Osteoblast (primary cell): ENCODE data around the gene PEX6. TPM values are rescaled to one million over a fixed set of nuclear protein-coding genes. Genes with fewer than 3 reads are reported as not detected.
"Not testable (repeated sequence)": the region's sequence is repeated elsewhere in the genome, so short reads cannot be mapped to it uniquely, and the experiment has no call there.

Experiments used
- DNase-seq: peaks from one replicate; pipeline ENCODE4 v3.0.0; 2011; ENCODE audit warnings: low spot score, mixed read lengths; ENCODE audit not compliant: insufficient read length; ENCODE audit errors: missing footprints
- H2AFZ ChIP-seq: 2 replicates; pipeline ENCODE4 v1.6.0; 2011; ENCODE audit warnings: mild to moderate bottlenecking, low read length
- H3K27ac ChIP-seq: 2 replicates; pipeline ENCODE4 v1.5.1; 2011; ENCODE audit warnings: mild to moderate bottlenecking, low read depth, low read length, moderate library complexity
- H3K27me3 ChIP-seq: 2 replicates; pipeline ENCODE4 v1.6.0; 2012; ENCODE audit warnings: mild to moderate bottlenecking, control low read depth, inconsistent platforms, low read length, moderate library complexity; ENCODE audit not compliant: insufficient read depth
- H3K36me3 ChIP-seq: 2 replicates; pipeline ENCODE4 v1.5.1; 2011; ENCODE audit warnings: mild to moderate bottlenecking, low read length, control low read depth, moderate library complexity; ENCODE audit not compliant: insufficient read depth
- H3K4me1 ChIP-seq: 2 replicates; pipeline ENCODE4 v1.5.1; 2011; ENCODE audit warnings: mild to moderate bottlenecking, low read length, control low read depth, moderate library complexity; ENCODE audit not compliant: insufficient read depth
- H3K4me2 ChIP-seq: 2 replicates; pipeline ENCODE4 v1.6.0; 2011; ENCODE audit warnings: mild to moderate bottlenecking, low read length; ENCODE audit not compliant: insufficient read depth
- H3K4me3 ChIP-seq: fragments of 200-600 bp; sonication (generic); 3 replicates; pipeline ENCODE4 v1.5.1; 2012; ENCODE audit warnings: mild to moderate bottlenecking, low read length, inconsistent platforms; ENCODE audit not compliant: insufficient read depth
- H3K79me2 ChIP-seq: 2 replicates; pipeline ENCODE4 v1.6.0; 2012; ENCODE audit warnings: mild to moderate bottlenecking, low read length, control low read depth, inconsistent platforms; ENCODE audit not compliant: insufficient read depth
- H3K9me3 ChIP-seq: 2 replicates; pipeline ENCODE4 v1.5.1; 2011; ENCODE audit warnings: low read depth, low read length, control low read depth
- H4K20me1 ChIP-seq: 2 replicates; pipeline ENCODE4 v1.6.0; 2012; ENCODE audit warnings: mild to moderate bottlenecking, low read length, control low read depth; ENCODE audit not compliant: insufficient read depth
- CTCF ChIP-seq: IDR thresholded peaks from 2 replicates; pipeline ENCODE4 v1.5.1; 2011; ENCODE audit warnings: mild to moderate bottlenecking, low read depth, low read length, moderate library complexity; ENCODE audit errors: extremely low read depth
- total RNA-seq: library from RNA; depleted of rRNA; stranded (reverse); fragments of >200 nt; gene quantifications from 2 replicates; pipeline ENCODE4 v1.2.3, GENCODE V29; 2012

The PEX6 gene
- total RNA-seq, 1 donor, result 23.5 TPM

GRCh38 chr6:42958125-42958524 is 20.9 kb downstream of the PEX6 start:
- TF ChIP-seq CTCF, result no peak
- Histone ChIP-seq H3K79me2 (no peaks in the 10 kb centered on the region), H2AFZ (no peak overlapping the region), H3K4me2 (no peak overlapping the region), H3K4me1 (peaks cover 11% of the 10 kb centered on the region), H3K27ac (no peak overlapping the region), H3K4me3 (no peak overlapping the region), H4K20me1 (no peaks in the 10 kb centered on the region), H3K27me3 (no peaks in the 10 kb centered on the region), H3K36me3 (peaks cover 7% of the 10 kb centered on the region), H3K9me3 (no peaks in the 10 kb centered on the region)
- peak; percentile 26 for DNase-seq

GRCh38 chr6:42954405-42954804 is 24.6 kb downstream of the PEX6 start:
- H3K4me1 ChIP-seq, DNase-seq, H3K36me3 ChIP-seq, H4K20me1 ChIP-seq, H3K4me3 ChIP-seq, H3K27me3 ChIP-seq, H3K79me2 ChIP-seq, H3K9me3 ChIP-seq, H3K4me2 ChIP-seq, H3K27ac ChIP-seq, H2AFZ ChIP-seq: not testable (repeated sequence)

GRCh38 chr6:42952389-42952788 is 26.6 kb downstream of the PEX6 start:
- no peak for DNase-seq
- H3K9me3 ChIP-seq, result no peaks in the 10 kb centered on the region
- H3K4me1 ChIP-seq, result no peaks in the 10 kb centered on the region
- H3K27ac ChIP-seq, result no peak overlapping the region
- H3K36me3 ChIP-seq, result no peaks in the 10 kb centered on the region
- no peak overlapping the region for H2AFZ ChIP-seq
- no peaks in the 10 kb centered on the region for H3K27me3 ChIP-seq
- no peak for TF ChIP-seq CTCF
- H3K4me3 ChIP-seq, result no peak overlapping the region
- no peaks in the 10 kb centered on the region for H3K79me2 ChIP-seq
- no peaks in the 10 kb centered on the region for H4K20me1 ChIP-seq
- no peak overlapping the region for H3K4me2 ChIP-seq

DNA sequence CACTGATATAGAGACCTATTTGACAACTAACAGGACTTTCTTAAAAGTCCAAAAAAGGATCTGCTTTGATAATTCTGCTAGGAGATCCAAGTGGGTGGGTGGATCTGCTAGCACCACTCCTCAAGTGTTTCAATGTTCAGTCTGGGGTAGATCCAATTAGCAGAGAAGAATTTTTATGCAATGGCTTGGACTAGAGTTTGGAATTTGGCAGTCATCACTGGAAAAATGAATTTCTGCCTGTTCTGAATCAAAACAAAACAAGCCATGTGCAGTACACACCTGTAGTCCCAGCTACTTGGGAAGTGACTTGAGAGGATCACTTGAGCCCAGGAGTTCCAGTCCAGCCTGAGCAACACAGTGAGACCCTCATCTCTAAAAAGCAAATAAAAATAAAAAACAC is 31.0 kb downstream of the PEX6 start:
- Histone ChIP-seq H3K4me2 (no peak overlapping the region), H3K9me3 (no peaks in the 10 kb centered on the region), H3K36me3 (peaks cover 3% of the 10 kb centered on the region), H3K27me3 (no peaks in the 10 kb centered on the region), H3K4me3 (no peak overlapping the region), H2AFZ (no peak overlapping the region), H3K27ac (no peak overlapping the region), H3K79me2 (no peaks in the 10 kb centered on the region), H4K20me1 (no peaks in the 10 kb centered on the region), H3K4me1 (no peaks in the 10 kb centered on the region)
- peak; percentile 23 for DNase-seq
- no peak for TF ChIP-seq CTCF
